Tibial artery (tissue), 4 donors: ENCODE data around the gene KLHL8.
A peak's percentile ranks its signal among the peaks of the same experiment; 100 is the strongest.
"Not testable (repeated sequence)": the region's sequence is repeated elsewhere in the genome, so short reads cannot be mapped to it uniquely, and the experiment has no call there.

Experiments
- DNase-seq, 2 donors: peaks; one replicate each; pipeline ENCODE4 v3.0.0-alpha.2; 2019
- H3K27ac ChIP-seq, 2 donors: fragments of 200-600 bp; sonication (generic) in 1 of 2; 1 replicate in 1 of 2; 2 replicates in 1 of 2; pipeline ENCODE4 v1.5.1; 2018 to 2019; ENCODE audit warnings: mild to moderate bottlenecking in 1 of 2
- H3K27me3 ChIP-seq, 2 donors: fragments of 200-600 bp; sonication (generic) in 1 of 2; one replicate each; pipeline versions ENCODE4 v1.5.1 to v1.6.0; 2016 to 2019
- H3K36me3 ChIP-seq, 3 donors: fragments of 200-600 bp; sonication (generic) in 2 of 3; one replicate each; pipeline ENCODE4 v1.5.1; 2016 to 2019; ENCODE audit warnings: mild to moderate bottlenecking in 2 of 3
- H3K4me1 ChIP-seq, 4 donors: fragments of 200-600 bp; sonication (generic) in 2 of 4; 1 replicate in 3 of 4; 2 replicates in 1 of 4; pipeline ENCODE4 v1.5.1; 2016 to 2019
- H3K4me3 ChIP-seq, 2 donors: fragments of 200-600 bp; sonication (generic) in 1 of 2; 1 replicate in 1 of 2; 2 replicates in 1 of 2; pipeline ENCODE4 v1.5.1; 2018 to 2019; ENCODE audit warnings: mild to moderate bottlenecking in 2 of 2
- H3K9me3 ChIP-seq, 3 donors: fragments of 200-600 bp; sonication (generic) in 1 of 3; one replicate each; pipeline ENCODE4 v1.5.1; 2016 to 2019
- intact Hi-C: fragments of 100-400 bp; cut with DNase I; formaldehyde crosslinking; loops from one replicate; pipeline ENCODE4 v1.15.0; 2023; ENCODE audit warnings: low total_unique reads
- TF ChIP-seq, protein P1 (sequence below), 2 experiments: fragments of 200-600 bp in 1 of 2; fragments of 450-650 bp in 1 of 2; IDR thresholded peaks; one replicate each; pipeline ENCODE4 v1.5.1; 2017 to 2019; ENCODE audit warnings: antibody characterized with exemption in 2 of 2, mild to moderate bottlenecking in 1 of 2, moderate library complexity in 1 of 2

KLHL8 gene

DNA sequence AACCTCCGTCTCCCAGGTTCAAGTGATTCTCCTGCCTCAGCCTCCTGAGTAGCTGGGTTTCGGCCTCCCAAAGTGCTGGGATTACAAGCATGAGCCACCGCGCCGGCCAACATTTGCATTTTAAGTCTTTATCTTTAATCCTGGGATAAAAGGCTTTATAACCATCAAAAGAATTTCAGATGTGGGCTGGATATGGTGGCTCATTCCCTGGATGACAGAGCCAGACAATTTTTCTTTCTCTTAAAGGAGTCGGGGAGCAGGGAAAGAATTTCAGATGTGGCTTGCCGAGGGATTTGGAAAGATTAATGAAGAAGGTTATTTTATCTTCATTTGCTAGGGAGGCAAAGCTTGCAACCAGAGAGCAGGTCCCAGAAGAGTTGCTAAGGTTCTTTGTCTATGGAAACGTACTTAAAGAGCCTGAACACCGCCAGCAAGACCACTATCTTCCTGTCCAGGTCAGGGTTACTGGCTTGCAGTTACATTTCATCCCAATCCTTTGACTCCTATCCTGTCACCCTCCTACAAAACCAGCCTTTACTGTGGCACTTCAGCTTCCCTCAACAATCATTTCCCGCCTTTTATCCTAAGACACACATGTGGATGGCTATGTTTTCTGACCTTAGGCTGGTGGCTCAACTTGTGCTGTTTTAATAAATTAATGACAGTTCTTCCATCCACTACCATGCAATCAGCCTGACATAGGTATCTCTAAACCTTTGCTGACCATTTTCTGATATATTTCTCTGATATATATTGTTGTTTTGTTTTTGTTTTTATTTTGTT, 3.9 kb upstream of the KLHL8 start:
- H3K27me3 ChIP-seq, result no peaks in the 10 kb centered on the region
- H3K4me3 ChIP-seq, result no peak overlapping the region
- DNase-seq, result no peak
- no peak overlapping the region for H3K27ac ChIP-seq
- H3K36me3 ChIP-seq, result no peaks in the 10 kb centered on the region
- TF ChIP-seq, protein P1, sequence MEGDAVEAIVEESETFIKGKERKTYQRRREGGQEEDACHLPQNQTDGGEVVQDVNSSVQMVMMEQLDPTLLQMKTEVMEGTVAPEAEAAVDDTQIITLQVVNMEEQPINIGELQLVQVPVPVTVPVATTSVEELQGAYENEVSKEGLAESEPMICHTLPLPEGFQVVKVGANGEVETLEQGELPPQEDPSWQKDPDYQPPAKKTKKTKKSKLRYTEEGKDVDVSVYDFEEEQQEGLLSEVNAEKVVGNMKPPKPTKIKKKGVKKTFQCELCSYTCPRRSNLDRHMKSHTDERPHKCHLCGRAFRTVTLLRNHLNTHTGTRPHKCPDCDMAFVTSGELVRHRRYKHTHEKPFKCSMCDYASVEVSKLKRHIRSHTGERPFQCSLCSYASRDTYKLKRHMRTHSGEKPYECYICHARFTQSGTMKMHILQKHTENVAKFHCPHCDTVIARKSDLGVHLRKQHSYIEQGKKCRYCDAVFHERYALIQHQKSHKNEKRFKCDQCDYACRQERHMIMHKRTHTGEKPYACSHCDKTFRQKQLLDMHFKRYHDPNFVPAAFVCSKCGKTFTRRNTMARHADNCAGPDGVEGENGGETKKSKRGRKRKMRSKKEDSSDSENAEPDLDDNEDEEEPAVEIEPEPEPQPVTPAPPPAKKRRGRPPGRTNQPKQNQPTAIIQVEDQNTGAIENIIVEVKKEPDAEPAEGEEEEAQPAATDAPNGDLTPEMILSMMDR (IDR thresholded peaks at IDR 0.05), result no peak
- peaks cover 0 to 5% (median under 1%) of the 10 kb centered on the region in 4 donors for H3K4me1 ChIP-seq
- H3K9me3 ChIP-seq, result no peaks in the 10 kb centered on the region
- intact Hi-C loops, result no loop called here

DNA sequence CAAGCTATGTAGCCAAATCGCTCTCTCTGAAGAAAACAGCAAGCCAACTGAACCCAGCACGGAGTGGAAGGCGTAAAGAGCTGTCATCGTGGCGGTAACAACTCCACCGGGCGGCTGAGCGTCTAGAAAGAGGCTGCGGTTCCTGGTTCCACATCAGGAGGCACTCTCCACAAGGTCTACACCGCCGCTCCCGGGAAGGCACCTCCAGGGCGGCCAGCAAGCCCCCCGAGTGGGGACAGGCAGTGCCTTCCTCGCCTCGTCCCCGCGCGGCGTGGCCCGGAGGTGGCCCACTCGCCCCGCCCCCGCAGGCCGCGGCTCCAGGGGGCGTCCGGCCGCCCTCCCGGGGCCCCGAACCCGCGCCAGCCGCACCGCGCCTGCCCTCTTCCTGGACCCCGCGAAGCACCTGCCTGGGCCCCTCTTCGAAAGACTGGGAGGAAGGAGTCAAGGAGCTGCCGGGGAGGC, 755 bp downstream of the KLHL8 start:
- H3K4me3 ChIP-seq, result peak overlapping the region; percentile 79 to 91
- intact Hi-C loops, result no loop called here
- peak overlapping the region; percentile 86 to 89 for H3K27ac ChIP-seq
- DNase-seq, result peak in 1 of 2 donors; percentile 37
- no peaks in the 10 kb centered on the region for H3K9me3 ChIP-seq
- H3K36me3 ChIP-seq, result no peaks in the 10 kb centered on the region
- H3K4me1 ChIP-seq, result peaks cover 0 to 14% (median 10%) of the 10 kb centered on the region in 4 donors
- H3K27me3 ChIP-seq, result no peaks in the 10 kb centered on the region
- TF ChIP-seq, protein P1 (IDR thresholded peaks at IDR 0.05), result peak; percentile 24 to 28

DNA sequence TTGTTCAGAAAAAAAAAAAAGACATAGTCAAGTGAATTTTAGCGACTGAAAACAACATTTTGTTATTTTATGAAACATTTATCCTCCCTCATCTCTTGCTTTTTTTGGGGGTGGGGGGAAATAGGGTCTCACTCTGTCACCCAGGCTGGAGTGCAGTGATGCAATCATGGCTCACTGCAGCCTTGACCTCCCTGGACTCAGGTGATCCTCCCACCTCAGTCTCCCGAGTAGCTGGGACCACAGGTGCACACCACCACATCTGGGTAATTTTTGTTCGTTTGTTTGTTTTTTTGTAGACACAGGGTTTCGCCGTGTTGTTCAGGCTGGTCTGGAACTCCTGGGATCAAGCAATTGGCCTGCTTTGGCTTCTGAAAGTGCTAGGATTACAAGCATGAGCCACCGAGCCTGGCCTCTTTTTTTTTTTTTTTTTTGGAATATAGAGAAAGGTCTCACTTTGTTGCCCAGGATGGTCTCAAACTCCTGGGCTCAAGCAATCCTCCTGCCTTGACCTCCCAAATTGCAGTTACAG, 3.1 kb downstream of the KLHL8 start:
- H3K9me3 ChIP-seq, H3K27ac ChIP-seq, intact Hi-C loops, H3K27me3 ChIP-seq, H3K36me3 ChIP-seq, DNase-seq, H3K4me3 ChIP-seq: not testable (repeated sequence)
- peaks cover 0 to 27% (median 12%) of the 10 kb centered on the region in 4 donors for H3K4me1 ChIP-seq

DNA sequence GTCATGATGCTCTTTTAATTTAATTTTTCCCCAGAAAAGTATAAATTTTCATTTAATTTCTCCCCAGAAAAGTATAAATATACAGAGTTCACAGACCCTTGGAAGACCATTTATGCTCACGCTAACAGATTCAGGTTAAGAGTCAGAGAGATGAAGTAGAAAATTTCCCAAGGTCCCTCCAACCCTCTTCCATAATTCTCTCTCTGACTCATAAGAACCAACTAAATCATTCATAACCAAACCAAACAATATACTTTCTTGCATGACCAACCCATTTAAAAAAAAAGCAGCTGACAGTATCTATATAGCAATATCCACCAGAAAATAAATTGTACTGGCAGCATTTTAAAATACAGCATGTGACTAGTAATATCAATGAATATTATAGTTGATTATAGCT, 3.9 kb downstream of the KLHL8 start:
- Histone ChIP-seq H3K9me3 (no peaks in the 10 kb centered on the region), H3K27ac (no peak overlapping the region), H3K27me3 (no peaks in the 10 kb centered on the region), H3K36me3 (no peaks in the 10 kb centered on the region), H3K4me3 (no peak overlapping the region), H3K4me1 (peaks cover 0 to 31% (median 12%) of the 10 kb centered on the region in 4 donors)
- TF ChIP-seq, protein P1 (IDR thresholded peaks at IDR 0.05), result no peak
- DNase-seq, result no peak
- intact Hi-C loops, result no loop called here

DNA sequence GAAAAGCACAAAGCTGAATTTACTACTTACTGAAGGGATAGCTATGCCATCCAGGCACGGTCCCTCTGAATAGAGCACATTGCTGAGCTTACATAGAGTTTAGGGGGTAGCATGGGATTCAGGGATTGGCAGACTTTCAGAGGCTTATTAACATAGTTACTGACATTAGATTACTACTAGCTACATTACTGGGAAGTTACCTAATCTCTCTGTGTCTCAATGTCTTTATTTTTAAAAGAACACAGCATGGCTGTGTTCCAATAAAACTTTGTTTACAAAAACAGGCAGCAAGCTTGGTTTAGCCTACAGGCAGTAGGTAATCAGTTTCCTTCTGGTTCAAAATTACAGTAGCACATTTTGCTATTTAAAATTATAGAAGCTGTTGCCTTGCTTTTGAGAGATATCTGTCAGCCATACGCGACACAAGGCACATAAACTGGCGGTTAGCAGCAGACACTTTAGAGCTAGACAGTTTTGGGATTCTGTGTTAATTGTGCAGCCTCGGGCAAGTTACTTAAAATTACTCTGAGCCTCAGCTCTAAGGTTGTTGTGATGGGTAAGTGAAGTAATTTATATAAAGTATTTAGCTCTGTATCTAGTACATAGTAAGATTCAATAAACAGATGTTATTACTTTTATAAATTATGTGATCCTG, 6.9 kb downstream of the KLHL8 start:
- no peaks in the 10 kb centered on the region for H3K36me3 ChIP-seq
- H3K27ac ChIP-seq, result no peak overlapping the region
- TF ChIP-seq, protein P1 (IDR thresholded peaks at IDR 0.05), result no peak
- no peak overlapping the region for H3K4me3 ChIP-seq
- H3K27me3 ChIP-seq, result no peaks in the 10 kb centered on the region
- no peak for DNase-seq
- H3K9me3 ChIP-seq, result no peaks in the 10 kb centered on the region
- peaks cover 0 to 30% (median 7%) of the 10 kb centered on the region in 4 donors for H3K4me1 ChIP-seq
- intact Hi-C loops, result no loop called here
